ENCODE results near the gene ZNF627.

Gene ZNF627

GRCh38 chr19:11578258-11579142 is 18.8 kb upstream of the ZNF627 start:
- no peak for DNase-seq (ENCODE audit: low read depth)
- H3K4me3 ChIP-seq (ENCODE audit: low read length) = no peak overlapping the region; the same call in 1 of the 2 replicates
- TF ChIP-seq CTCF (conservative IDR thresholded peaks at IDR 0.05; ENCODE audit: low read length) = no peak

- TF ChIP-seq CTCF (conservative IDR thresholded peaks at IDR 0.05; ENCODE audit: low read length) = no peak
- DNase-seq (ENCODE audit: low read depth) = no peak
- no peak overlapping the region for H3K4me3 ChIP-seq (ENCODE audit: low read length)
Observed at GRCh38 chr19:11580116-11580515, 17.2 kb upstream of the ZNF627 start.

GRCh38 chr19:11581740-11582139 is 15.5 kb upstream of the ZNF627 start:
- H3K4me3 ChIP-seq (ENCODE audit: low read length) = no peak overlapping the region
- DNase-seq (ENCODE audit: low read depth) = peak; percentile 13
- TF ChIP-seq CTCF (conservative IDR thresholded peaks at IDR 0.05; ENCODE audit: low read length) = no peak

- no peak for DNase-seq (ENCODE audit: low read depth)
- no peak for TF ChIP-seq CTCF (conservative IDR thresholded peaks at IDR 0.05; ENCODE audit: low read length)
- no peak overlapping the region for H3K4me3 ChIP-seq (ENCODE audit: low read length)
Observed at GRCh38 chr19:11586331-11586730, 11.0 kb upstream of the ZNF627 start.

- peak; percentile 91 for TF ChIP-seq CTCF (conservative IDR thresholded peaks at IDR 0.05; ENCODE audit: low read length)
- peak; percentile 62 for DNase-seq (ENCODE audit: low read depth)
- no peak overlapping the region for H3K4me3 ChIP-seq (ENCODE audit: low read length)
Observed at GRCh38 chr19:11587302-11587974, 9.8 kb upstream of the ZNF627 start.

- DNase-seq (ENCODE audit: low read depth) = no peak
- H3K4me3 ChIP-seq (ENCODE audit: low read length) = no peak overlapping the region
- TF ChIP-seq CTCF (conservative IDR thresholded peaks at IDR 0.05; ENCODE audit: low read length) = no peak
Observed at GRCh38 chr19:11587975-11588631, 9.2 kb upstream of the ZNF627 start.

Measured in AG10803 (cell line).